Esophagus squamous epithelium (tissue), 5 donors: Measurements from ENCODE around the gene FAM83D. TPM values are rescaled to one million over a fixed set of nuclear protein-coding genes. Genes with fewer than 3 reads are reported as not detected.
"Not testable (repeated sequence)": the region's sequence is repeated elsewhere in the genome, so short reads cannot be mapped to it uniquely, and the experiment has no call there.

ENCODE experiments used
- DNase-seq: peaks from one replicate; lab custom pipeline; 2025; lab: John Stamatoyannopoulos, UW
- H3K27ac ChIP-seq, 4 donors: fragments of 200-600 bp; sonication (generic); one replicate each; pipeline ENCODE4 v1.5.1; 2016 to 2019; ENCODE audit warnings: mild to moderate bottlenecking in 1 of 4
- H3K27me3 ChIP-seq, 4 donors: fragments of 200-600 bp; sonication (generic); 1 replicate in 3 of 4; 2 replicates in 1 of 4; pipeline versions ENCODE4 v1.5.1 to v1.6.0; 2017 to 2021; ENCODE audit warnings: antibody characterized with exemption in 1 of 4
- H3K36me3 ChIP-seq, 3 donors: fragments of 200-600 bp; sonication (generic); one replicate each; pipeline ENCODE4 v1.5.1; 2016 to 2019
- H3K4me1 ChIP-seq, 3 donors: fragments of 200-600 bp; sonication (generic); one replicate each; pipeline ENCODE4 v1.5.1; 2017 to 2019
- H3K4me3 ChIP-seq, 4 donors: fragments of 200-600 bp; sonication (generic); 1 replicate in 3 of 4; 2 replicates in 1 of 4; pipeline ENCODE4 v1.5.1; 2016 to 2019; ENCODE audit warnings: mild to moderate bottlenecking in 2 of 4, moderate library complexity in 1 of 4
- H3K9me3 ChIP-seq, 3 donors: fragments of 200-600 bp; sonication (generic); one replicate each; pipeline ENCODE4 v1.5.1; 2016 to 2019
- CTCF ChIP-seq, 6 experiments: fragments of 450-650 bp in 4 of 6; fragments of 200-600 bp in 2 of 6; sonication (generic) in 2 of 6; IDR thresholded peaks; one replicate each; pipeline ENCODE4 v1.5.1; 2016 to 2019; ENCODE audit warnings: antibody characterized with exemption in 6 of 6, mild to moderate bottlenecking in 4 of 6, moderate library complexity in 4 of 6
- POLR2A ChIP-seq, 4 donors: fragments of 450-650 bp; IDR thresholded peaks; one replicate each; pipeline ENCODE4 v1.6.1; 2017; ENCODE audit warnings: antibody characterized with exemption in 4 of 4, mild to moderate bottlenecking in 4 of 4, moderate library complexity in 3 of 4
- WGBS, 2 donors: methylation state at CpG; one replicate each; pipeline ENCODE4 v1.1.5; 2018; 5-methylcytosine and 5-hydroxymethylcytosine counted together
- intact Hi-C: fragments of 100-400 bp; cut with DNase I; formaldehyde crosslinking; loops from one replicate; pipeline ENCODE4 v1.15.0; 2022
- total RNA-seq, 4 donors: library from RNA; depleted of rRNA; stranded (reverse); fragments of >200 nt; gene quantifications; one replicate each; pipeline ENCODE4 v1.1.0, GENCODE V29; 2016
- donor health status: DM: yes; HTN: yes; CAD: no.

FAM83D gene
- total RNA-seq, 4 donors from 2014 or later: 53.8 to 105 (median 81.9) TPM

- 89 to 92% methylated on average over 6 of the region's 6 CpGs for WGBS, 2 donors
- TF ChIP-seq CTCF (IDR thresholded peaks at IDR 0.05) (no peak), POLR2A (IDR thresholded peaks at IDR 0.05) (no peak)
- intact Hi-C loops: no loop called here
Measured at GRCh38 chr20:38952153-38952552, 25.9 kb downstream of the FAM83D start.

DNA sequence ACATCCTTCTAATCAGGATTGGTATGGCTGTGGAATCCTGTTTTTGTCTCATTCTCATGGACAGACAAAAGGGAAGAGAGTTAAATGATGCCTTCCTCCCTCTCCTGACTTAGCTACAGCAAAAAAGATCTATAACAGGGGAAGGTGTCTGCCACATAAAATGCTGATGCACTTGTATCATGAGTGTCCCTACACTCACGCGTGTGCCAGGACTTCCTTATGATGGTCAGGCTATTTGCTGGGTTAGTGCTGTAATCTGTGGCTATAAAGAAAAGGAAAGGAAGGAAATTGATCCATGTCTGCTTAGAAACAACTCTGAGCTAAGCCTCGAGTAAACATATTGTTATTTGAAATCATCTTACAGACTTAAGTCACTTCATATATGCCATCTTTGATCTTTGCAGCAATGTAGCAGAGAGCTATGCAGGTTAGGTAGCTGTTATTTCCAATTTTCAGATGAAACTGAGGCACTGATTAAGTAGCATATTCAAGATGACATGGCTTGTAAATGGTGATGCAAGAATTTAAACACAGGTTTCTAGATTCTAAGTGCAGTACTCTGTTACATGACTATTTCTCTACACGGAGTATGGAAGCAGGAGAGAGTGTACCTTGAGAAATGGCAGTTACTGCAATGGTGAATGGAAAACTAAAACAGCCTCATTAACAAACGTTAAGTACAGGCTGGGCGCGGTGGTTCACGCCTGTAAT lies 27.6 kb downstream of the FAM83D start:
- intact Hi-C loops: no loop called here
- no peak for DNase-seq
- H3K27me3 ChIP-seq: no peaks in the 10 kb centered on the region
- H3K4me3 ChIP-seq: no peak overlapping the region
- H3K27ac ChIP-seq: no peak overlapping the region
- WGBS, 2 donors: 79 to 87% methylated on average over 8 of the region's 8 CpGs
- no peaks in the 10 kb centered on the region for H3K4me1 ChIP-seq
- no peak for TF ChIP-seq POLR2A (IDR thresholded peaks at IDR 0.05)
- H3K9me3 ChIP-seq: no peaks in the 10 kb centered on the region
- peaks cover 0 to 52% (median 8%) of the 10 kb centered on the region in 3 donors for H3K36me3 ChIP-seq

More at GRCh38 chr20:38952153-38952552, 25.9 kb downstream of the FAM83D start:
- no peak overlapping the region for H3K27ac ChIP-seq
- peaks cover 0 to 14% (median 9%) of the 10 kb centered on the region in 3 donors for H3K4me1 ChIP-seq
- no peak for DNase-seq
- no peaks in the 10 kb centered on the region for H3K27me3 ChIP-seq
- H3K4me3 ChIP-seq: no peak overlapping the region
- H3K9me3 ChIP-seq: no peaks in the 10 kb centered on the region
- peaks cover 0 to 61% (median 8%) of the 10 kb centered on the region in 3 donors for H3K36me3 ChIP-seq

DNA sequence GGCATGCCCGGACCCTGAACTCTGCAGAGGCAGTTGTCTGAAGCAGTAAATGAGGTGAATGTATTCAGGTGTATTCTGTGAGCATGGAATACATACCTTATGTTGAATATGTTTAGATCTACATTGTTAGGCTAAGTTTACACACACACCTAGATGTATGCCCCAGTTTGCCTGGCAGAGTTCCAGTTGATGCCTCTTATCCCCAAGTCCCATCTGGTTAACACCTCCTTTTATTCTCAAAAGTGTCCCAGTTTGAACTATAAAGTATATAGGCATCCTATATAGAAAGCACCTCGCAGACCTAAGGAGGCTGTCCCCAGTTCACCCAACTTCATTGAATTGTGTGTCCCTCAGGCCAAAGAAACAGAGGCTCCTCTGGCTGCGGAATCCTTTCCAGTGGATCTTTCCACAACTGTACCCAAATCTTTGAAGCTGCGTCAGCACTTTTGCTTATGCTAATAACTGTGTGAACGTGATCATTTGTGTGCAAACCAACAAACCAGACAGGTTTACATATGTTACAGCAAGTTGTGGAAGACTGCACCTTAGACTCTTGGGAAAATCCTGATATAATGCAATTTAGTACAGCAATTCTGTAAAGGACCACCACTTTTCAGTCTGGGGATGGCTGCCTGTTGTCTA lies 31.1 kb downstream of the FAM83D start:
- Histone ChIP-seq H3K4me1 (peaks cover 0 to 8% (median 0%) of the 10 kb centered on the region in 3 donors), H3K4me3 (no peak overlapping the region), H3K27ac (no peak overlapping the region), H3K27me3 (no peaks in the 10 kb centered on the region), H3K36me3 (peaks cover 0 to 17% (median 0%) of the 10 kb centered on the region in 3 donors), H3K9me3 (no peaks in the 10 kb centered on the region)
- TF ChIP-seq POLR2A (IDR thresholded peaks at IDR 0.05) (no peak), CTCF (IDR thresholded peaks at IDR 0.05) (no peak)
- intact Hi-C loops: no loop called here
- DNase-seq: no peak
- WGBS, 2 donors: 74 to 89% methylated on average over 5 of the region's 5 CpGs

GRCh38 chr20:38957915-38958485 lies 31.8 kb downstream of the FAM83D start:
- Histone ChIP-seq H3K4me1 (peaks cover 0 to 13% (median 2%) of the 10 kb centered on the region in 3 donors), H3K36me3 (peaks cover 0 to 11% (median 0%) of the 10 kb centered on the region in 3 donors), H3K9me3 (no peaks in the 10 kb centered on the region), H3K27me3 (no peaks in the 10 kb centered on the region), H3K4me3 (no peak overlapping the region), H3K27ac (no peak overlapping the region)
- WGBS, 2 donors: 86 to 90% methylated on average over 7 to 8 of the region's 8 CpGs
- no peak for DNase-seq
- intact Hi-C loops: no loop called here
- TF ChIP-seq POLR2A (IDR thresholded peaks at IDR 0.05) (no peak), CTCF (IDR thresholded peaks at IDR 0.05) (no peak)

- intact Hi-C loops, H3K36me3 ChIP-seq, H3K27ac ChIP-seq, DNase-seq, H3K4me3 ChIP-seq, H3K27me3 ChIP-seq, H3K9me3 ChIP-seq: not testable (repeated sequence)
- H3K4me1 ChIP-seq: peaks cover 0 to 21% (median 3%) of the 10 kb centered on the region in 3 donors
- WGBS, 2 donors: 84 to 90% methylated on average over 9 of the region's 9 CpGs
Measured at GRCh38 chr20:38960187-38960687, 34.0 kb downstream of the FAM83D start.
